ENCODE data around the gene BMPR1B. TPM values are rescaled to one million over a fixed set of nuclear protein-coding genes. Genes with fewer than 3 reads are reported as not detected.
"Not testable (repeated sequence)": the region's sequence is repeated elsewhere in the genome, so short reads cannot be mapped to it uniquely, and the experiment has no call there.

BMPR1B gene
- total RNA-seq, 2 experiments from 2014 or later = not detected

GRCh38 chr4:94828882-94829281, 71.1 kb downstream of the BMPR1B start:
- no peak for ATAC-seq
- Mint-ChIP-seq H3K4me3 (no peak overlapping the region), H3K27me3 (no peaks in the 10 kb centered on the region), H3K9me3 (ENCODE audit: low read depth) (no peaks in the 10 kb centered on the region), H3K4me1 (no peaks in the 10 kb centered on the region), H3K36me3 (no peaks in the 10 kb centered on the region), H3K27ac (no peak overlapping the region)
- DNase-seq = no peak
- CTCF ChIA-PET = no interaction called here

- Mint-ChIP-seq H3K36me3 (no peaks in the 10 kb centered on the region), H3K9me3 (ENCODE audit: low read depth) (no peaks in the 10 kb centered on the region), H3K27me3 (no peaks in the 10 kb centered on the region), H3K4me3 (no peak overlapping the region), H3K4me1 (no peaks in the 10 kb centered on the region), H3K27ac (no peak overlapping the region)
- no peak for ATAC-seq
- DNase-seq = no peak
- CTCF ChIA-PET = no interaction called here
These were observed 73.9 kb downstream of the BMPR1B start for GRCh38 chr4:94831607-94832006.

GRCh38 chr4:94832329-94832728, 74.6 kb downstream of the BMPR1B start:
- ATAC-seq; H3K4me3 Mint-ChIP-seq; H3K4me1 Mint-ChIP-seq; DNase-seq; H3K27me3 Mint-ChIP-seq; H3K27ac Mint-ChIP-seq; CTCF ChIA-PET; H3K9me3 Mint-ChIP-seq (ENCODE audit: low read depth); H3K36me3 Mint-ChIP-seq: not testable (repeated sequence)

- H3K36me3 Mint-ChIP-seq = no peaks in the 10 kb centered on the region
- H3K4me1 Mint-ChIP-seq = no peaks in the 10 kb centered on the region
- CTCF ChIA-PET = no interaction called here
- DNase-seq (no peak), ATAC-seq (no peak)
- H3K9me3 Mint-ChIP-seq (ENCODE audit: low read depth) = no peaks in the 10 kb centered on the region
- H3K27ac Mint-ChIP-seq = no peak overlapping the region
- H3K27me3 Mint-ChIP-seq = no peaks in the 10 kb centered on the region
- no peak overlapping the region for H3K4me3 Mint-ChIP-seq
These were observed 75.6 kb downstream of the BMPR1B start for GRCh38 chr4:94833394-94833793.

- CTCF ChIA-PET = no interaction called here
These were observed 76.7 kb downstream of the BMPR1B start for GRCh38 chr4:94834501-94834900.

GRCh38 chr4:94841166-94841863, 83.6 kb downstream of the BMPR1B start:
- H3K27me3 Mint-ChIP-seq; H3K4me1 Mint-ChIP-seq; H3K36me3 Mint-ChIP-seq; DNase-seq; H3K9me3 Mint-ChIP-seq (ENCODE audit: low read depth); H3K4me3 Mint-ChIP-seq; H3K27ac Mint-ChIP-seq; CTCF ChIA-PET; ATAC-seq: not testable (repeated sequence)

More at GRCh38 chr4:94834501-94834900, 76.7 kb downstream of the BMPR1B start:
- H3K4me1 Mint-ChIP-seq = no peaks in the 10 kb centered on the region
- no peak overlapping the region for H3K27ac Mint-ChIP-seq
- no peaks in the 10 kb centered on the region for H3K9me3 Mint-ChIP-seq (ENCODE audit: low read depth)
- H3K4me3 Mint-ChIP-seq = no peak overlapping the region
- DNase-seq (no peak), ATAC-seq (no peak)
- no peaks in the 10 kb centered on the region for H3K27me3 Mint-ChIP-seq
- no peaks in the 10 kb centered on the region for H3K36me3 Mint-ChIP-seq

- Mint-ChIP-seq H3K36me3 (no peaks in the 10 kb centered on the region), H3K27ac (no peak overlapping the region), H3K4me1 (no peaks in the 10 kb centered on the region), H3K9me3 (ENCODE audit: low read depth) (no peaks in the 10 kb centered on the region), H3K4me3 (no peak overlapping the region), H3K27me3 (no peaks in the 10 kb centered on the region)
- CTCF ChIA-PET = no interaction called here
- DNase-seq (no peak), ATAC-seq (no peak)
These were observed 84.1 kb downstream of the BMPR1B start for GRCh38 chr4:94841864-94842221.

- Mint-ChIP-seq H3K36me3 (no peaks in the 10 kb centered on the region), H3K4me3 (no peak overlapping the region), H3K27me3 (no peaks in the 10 kb centered on the region), H3K4me1 (no peaks in the 10 kb centered on the region), H3K9me3 (ENCODE audit: low read depth) (no peaks in the 10 kb centered on the region), H3K27ac (no peak overlapping the region)
- ATAC-seq (no peak), DNase-seq (no peak)
- CTCF ChIA-PET = no interaction called here
These were observed 85.5 kb downstream of the BMPR1B start for GRCh38 chr4:94843216-94843615.

GRCh38 chr4:94848326-94848725, 90.6 kb downstream of the BMPR1B start:
- Mint-ChIP-seq H3K27ac (no peak overlapping the region), H3K4me1 (no peaks in the 10 kb centered on the region), H3K36me3 (no peaks in the 10 kb centered on the region), H3K27me3 (no peaks in the 10 kb centered on the region), H3K9me3 (ENCODE audit: low read depth) (no peaks in the 10 kb centered on the region), H3K4me3 (no peak overlapping the region)
- ATAC-seq (no peak), DNase-seq (no peak)
- CTCF ChIA-PET = no interaction called here

GRCh38 chr4:94849901-94850300, 92.1 kb downstream of the BMPR1B start:
- CTCF ChIA-PET = no interaction called here
- no peak for DNase-seq
- no peak overlapping the region for H3K4me3 Mint-ChIP-seq

GRCh38 chr4:94852616-94853015, 94.9 kb downstream of the BMPR1B start:
- CTCF ChIA-PET = no interaction called here

More at GRCh38 chr4:94849901-94850300, 92.1 kb downstream of the BMPR1B start:
- no peak overlapping the region for H3K27ac Mint-ChIP-seq
- H3K36me3 Mint-ChIP-seq = no peaks in the 10 kb centered on the region
- H3K4me1 Mint-ChIP-seq = no peaks in the 10 kb centered on the region
- no peak for ATAC-seq
- no peaks in the 10 kb centered on the region for H3K27me3 Mint-ChIP-seq
- H3K9me3 Mint-ChIP-seq (ENCODE audit: low read depth) = no peaks in the 10 kb centered on the region

GRCh38 chr4:94856030-94856429, 98.3 kb downstream of the BMPR1B start:
- no peaks in the 10 kb centered on the region for H3K4me1 Mint-ChIP-seq
- CTCF ChIA-PET = no interaction called here
- no peak overlapping the region for H3K27ac Mint-ChIP-seq
- no peaks in the 10 kb centered on the region for H3K9me3 Mint-ChIP-seq (ENCODE audit: low read depth)
- no peak overlapping the region for H3K4me3 Mint-ChIP-seq
- H3K27me3 Mint-ChIP-seq = peaks cover 2% of the 10 kb centered on the region
- no peaks in the 10 kb centered on the region for H3K36me3 Mint-ChIP-seq
- DNase-seq = no peak
- ATAC-seq = no peak

More at GRCh38 chr4:94852616-94853015, 94.9 kb downstream of the BMPR1B start:
- H3K36me3 Mint-ChIP-seq = no peaks in the 10 kb centered on the region
- H3K4me1 Mint-ChIP-seq = no peaks in the 10 kb centered on the region
- ATAC-seq = no peak
- no peak overlapping the region for H3K4me3 Mint-ChIP-seq
- peaks cover 2% of the 10 kb centered on the region for H3K27me3 Mint-ChIP-seq
- no peak overlapping the region for H3K27ac Mint-ChIP-seq
- no peak for DNase-seq
- no peaks in the 10 kb centered on the region for H3K9me3 Mint-ChIP-seq (ENCODE audit: low read depth)

- CTCF ChIA-PET = interaction anchor here (0.7 kb wide), 1 partner anchor 40 kb away, joined by 3 read pairs; no protein-coding TSS in a partner anchor
- H3K27me3 Mint-ChIP-seq = no peaks in the 10 kb centered on the region
- H3K27ac Mint-ChIP-seq = no peak overlapping the region
These were observed 112.4 kb downstream of the BMPR1B start for GRCh38 chr4:94870146-94870545.

GRCh38 chr4:94871644-94872305, 114.0 kb downstream of the BMPR1B start:
- H3K36me3 Mint-ChIP-seq = no peaks in the 10 kb centered on the region
- DNase-seq (no peak), ATAC-seq (no peak)
- H3K27me3 Mint-ChIP-seq = no peaks in the 10 kb centered on the region
- CTCF ChIA-PET = no interaction called here
- no peaks in the 10 kb centered on the region for H3K4me1 Mint-ChIP-seq
- no peak overlapping the region for H3K27ac Mint-ChIP-seq
- no peak overlapping the region for H3K4me3 Mint-ChIP-seq
- no peaks in the 10 kb centered on the region for H3K9me3 Mint-ChIP-seq (ENCODE audit: low read depth)

More at GRCh38 chr4:94870146-94870545, 112.4 kb downstream of the BMPR1B start:
- no peaks in the 10 kb centered on the region for H3K36me3 Mint-ChIP-seq
- ATAC-seq = no peak
- no peak overlapping the region for H3K4me3 Mint-ChIP-seq
- no peak for DNase-seq
- no peaks in the 10 kb centered on the region for H3K4me1 Mint-ChIP-seq
- H3K9me3 Mint-ChIP-seq (ENCODE audit: low read depth) = no peaks in the 10 kb centered on the region
